Uterus (tissue), 2 donors: ENCODE measurements around the gene SLC4A8.

Experiments
- POLR2A ChIP-seq, 2 donors: fragments of 450-650 bp; IDR thresholded peaks; one replicate each; pipeline ENCODE4 v1.6.1; 2016; ENCODE audit warnings: antibody characterized with exemption in 2 of 2, mild to moderate bottlenecking in 1 of 2, moderate library complexity in 1 of 2
- TF ChIP-seq, protein P1 (sequence below), 4 experiments: fragments of 200-600 bp in 2 of 4; fragments of 450-650 bp in 2 of 4; sonication (generic) in 2 of 4; IDR thresholded peaks; one replicate each; pipeline ENCODE4 v1.5.1; 2016 to 2019; ENCODE audit warnings: antibody characterized with exemption in 4 of 4, mild to moderate bottlenecking in 2 of 4, moderate library complexity in 1 of 4

DNA sequence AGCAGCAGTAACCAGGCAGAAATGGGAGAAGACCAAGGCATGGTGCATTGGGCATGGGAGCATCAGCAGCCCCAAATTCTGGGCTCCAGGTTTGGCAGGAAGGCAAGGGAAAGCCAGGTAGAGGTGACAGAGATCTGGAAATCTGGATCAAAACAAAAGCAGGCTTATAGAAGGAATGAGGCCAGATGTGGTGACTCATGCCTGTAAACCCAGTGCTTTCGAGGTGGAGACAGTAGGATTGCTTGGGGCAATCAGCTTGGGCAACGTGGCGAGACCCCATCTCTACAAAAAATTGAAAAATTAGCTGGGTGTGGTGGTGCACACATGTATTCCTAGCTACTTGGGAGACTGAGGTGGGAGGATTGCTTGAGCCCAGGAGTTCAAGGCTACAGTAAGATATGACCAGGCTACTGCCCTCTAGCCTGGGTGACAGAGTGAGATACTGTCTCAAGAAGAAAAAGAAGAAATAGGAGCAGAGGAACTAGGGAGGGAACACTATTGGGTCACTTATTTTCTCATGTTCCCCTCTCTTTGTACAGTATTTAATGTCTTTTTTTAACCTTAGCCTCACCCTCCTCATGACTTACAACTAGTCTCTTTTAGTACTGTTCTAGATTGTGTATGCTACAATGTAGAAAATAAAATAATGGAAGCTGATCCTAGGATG is 25.1 kb downstream of the SLC4A8 start:
- TF ChIP-seq, protein P1, sequence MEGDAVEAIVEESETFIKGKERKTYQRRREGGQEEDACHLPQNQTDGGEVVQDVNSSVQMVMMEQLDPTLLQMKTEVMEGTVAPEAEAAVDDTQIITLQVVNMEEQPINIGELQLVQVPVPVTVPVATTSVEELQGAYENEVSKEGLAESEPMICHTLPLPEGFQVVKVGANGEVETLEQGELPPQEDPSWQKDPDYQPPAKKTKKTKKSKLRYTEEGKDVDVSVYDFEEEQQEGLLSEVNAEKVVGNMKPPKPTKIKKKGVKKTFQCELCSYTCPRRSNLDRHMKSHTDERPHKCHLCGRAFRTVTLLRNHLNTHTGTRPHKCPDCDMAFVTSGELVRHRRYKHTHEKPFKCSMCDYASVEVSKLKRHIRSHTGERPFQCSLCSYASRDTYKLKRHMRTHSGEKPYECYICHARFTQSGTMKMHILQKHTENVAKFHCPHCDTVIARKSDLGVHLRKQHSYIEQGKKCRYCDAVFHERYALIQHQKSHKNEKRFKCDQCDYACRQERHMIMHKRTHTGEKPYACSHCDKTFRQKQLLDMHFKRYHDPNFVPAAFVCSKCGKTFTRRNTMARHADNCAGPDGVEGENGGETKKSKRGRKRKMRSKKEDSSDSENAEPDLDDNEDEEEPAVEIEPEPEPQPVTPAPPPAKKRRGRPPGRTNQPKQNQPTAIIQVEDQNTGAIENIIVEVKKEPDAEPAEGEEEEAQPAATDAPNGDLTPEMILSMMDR (IDR thresholded peaks at IDR 0.05): no peak
- no peak for TF ChIP-seq POLR2A (IDR thresholded peaks at IDR 0.05)
